GM18505 (cell line): ENCODE measurements around the gene INTS1.

Experiments used
- ATAC-seq: cut with Tn5 transposase; IDR thresholded peaks from one replicate; pipeline ENCODE4 v1.9.1; 2021; ENCODE audit not compliant: unreplicated experiment
- POLR2A ChIP-seq: IDR thresholded peaks from 4 replicates; pipeline ENCODE4 v1.6.1; 2011; ENCODE audit warnings: borderline replicate concordance; ENCODE audit not compliant: insufficient read depth, insufficient read length; ENCODE audit errors: extremely low read depth

INTS1 gene

GRCh38 chr7:1488016-1488415, 16.2 kb downstream of the INTS1 start:
- no peak for ATAC-seq
- TF ChIP-seq POLR2A: no peak

- no peak for ATAC-seq
- TF ChIP-seq POLR2A: no peak
These were observed 16.7 kb downstream of the INTS1 start for GRCh38 chr7:1487466-1487865.

GRCh38 chr7:1486571-1486970, 17.6 kb downstream of the INTS1 start:
- TF ChIP-seq POLR2A: no peak

GRCh38 chr7:1485156-1485555, 19.0 kb downstream of the INTS1 start:
- ATAC-seq: no peak

More at GRCh38 chr7:1486571-1486970, 17.6 kb downstream of the INTS1 start:
- ATAC-seq: no peak

GRCh38 chr7:1484569-1484968, 19.6 kb downstream of the INTS1 start:
- ATAC-seq: no peak
- no peak for TF ChIP-seq POLR2A

More at GRCh38 chr7:1485156-1485555, 19.0 kb downstream of the INTS1 start:
- no peak for TF ChIP-seq POLR2A

GRCh38 chr7:1483536-1484505, 20.4 kb downstream of the INTS1 start:
- no peak for TF ChIP-seq POLR2A
- no peak for ATAC-seq

GRCh38 chr7:1483079-1483478, 21.1 kb downstream of the INTS1 start:
- TF ChIP-seq POLR2A: no peak
- ATAC-seq: no peak

- no peak for TF ChIP-seq POLR2A
- ATAC-seq: no peak
These were observed 22.9 kb downstream of the INTS1 start for GRCh38 chr7:1481300-1481699.

GRCh38 chr7:1480670-1481069, 23.5 kb downstream of the INTS1 start:
- no peak for ATAC-seq
- no peak for TF ChIP-seq POLR2A

GRCh38 chr7:1479287-1479686, 24.9 kb downstream of the INTS1 start:
- no peak for ATAC-seq

GRCh38 chr7:1478480-1478879, 25.7 kb downstream of the INTS1 start:
- TF ChIP-seq POLR2A: no peak
- no peak for ATAC-seq

More at GRCh38 chr7:1479287-1479686, 24.9 kb downstream of the INTS1 start:
- no peak for TF ChIP-seq POLR2A

- ATAC-seq: no peak
- TF ChIP-seq POLR2A: no peak
These were observed 27.3 kb downstream of the INTS1 start for GRCh38 chr7:1476859-1477258.

GRCh38 chr7:1475991-1476390, 28.2 kb downstream of the INTS1 start:
- TF ChIP-seq POLR2A: no peak
- ATAC-seq: no peak

GRCh38 chr7:1475393-1475792, 28.8 kb downstream of the INTS1 start:
- TF ChIP-seq POLR2A: no peak
- no peak for ATAC-seq
